ENCODE measurements around the gene SYN1.

Gene SYN1

GRCh38 chrX:47571215-47571614 is 48.4 kb downstream of the SYN1 start:
- FAIRE-seq = no peak

DNA sequence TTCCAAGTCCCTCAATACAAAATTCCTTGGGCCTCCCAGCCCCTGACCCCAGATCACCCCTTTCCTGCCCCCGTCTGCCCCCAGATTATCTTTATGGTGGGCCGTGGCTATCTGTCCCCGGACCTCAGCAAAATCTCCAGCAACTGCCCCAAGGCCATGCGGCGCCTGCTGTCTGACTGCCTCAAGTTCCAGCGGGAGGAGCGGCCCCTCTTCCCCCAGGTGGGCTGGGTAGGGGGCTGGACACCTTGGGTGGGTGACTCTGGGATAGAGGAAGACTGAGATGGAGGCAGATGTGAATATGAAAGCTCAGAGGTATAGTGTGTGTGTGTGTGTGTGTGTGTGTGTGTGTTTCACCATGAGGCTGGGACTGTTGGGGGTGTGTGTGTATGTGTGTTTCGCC is 48.9 kb downstream of the SYN1 start:
- no peak for FAIRE-seq

- FAIRE-seq = no peak
Observed at GRCh38 chrX:47568656-47569295, 50.9 kb downstream of the SYN1 start.

- FAIRE-seq = no peak
Observed at GRCh38 chrX:47566841-47567240, 52.8 kb downstream of the SYN1 start.

- FAIRE-seq = no peak
Observed at GRCh38 chrX:47564438-47565085, 55.1 kb downstream of the SYN1 start.

DNA sequence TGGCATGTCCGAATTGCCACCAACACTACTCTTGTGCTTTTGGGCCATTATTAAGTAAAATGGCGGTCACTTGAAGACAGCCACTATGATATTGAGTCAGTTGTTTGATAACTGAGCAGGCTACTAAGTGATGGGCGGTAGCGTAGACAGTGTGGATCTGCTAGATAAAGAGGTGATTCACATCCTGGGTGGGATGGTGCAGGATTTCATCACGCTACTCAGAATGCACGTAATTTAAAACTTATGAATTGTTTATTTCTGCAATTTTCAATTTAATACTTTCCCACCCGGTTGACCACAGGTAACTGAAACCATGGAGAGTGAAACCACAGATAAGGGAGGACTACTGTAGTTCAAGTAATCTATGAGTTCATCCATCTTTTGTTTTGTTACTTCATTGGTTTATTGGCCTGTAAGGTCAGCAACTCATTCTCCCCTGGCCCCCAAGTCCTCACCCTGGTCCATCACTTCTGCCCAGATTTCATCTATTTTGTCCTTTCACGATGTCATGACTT is 55.8 kb downstream of the SYN1 start:
- FAIRE-seq = no peak

GRCh38 chrX:47562615-47563243 is 56.9 kb downstream of the SYN1 start:
- FAIRE-seq = no peak

DNA sequence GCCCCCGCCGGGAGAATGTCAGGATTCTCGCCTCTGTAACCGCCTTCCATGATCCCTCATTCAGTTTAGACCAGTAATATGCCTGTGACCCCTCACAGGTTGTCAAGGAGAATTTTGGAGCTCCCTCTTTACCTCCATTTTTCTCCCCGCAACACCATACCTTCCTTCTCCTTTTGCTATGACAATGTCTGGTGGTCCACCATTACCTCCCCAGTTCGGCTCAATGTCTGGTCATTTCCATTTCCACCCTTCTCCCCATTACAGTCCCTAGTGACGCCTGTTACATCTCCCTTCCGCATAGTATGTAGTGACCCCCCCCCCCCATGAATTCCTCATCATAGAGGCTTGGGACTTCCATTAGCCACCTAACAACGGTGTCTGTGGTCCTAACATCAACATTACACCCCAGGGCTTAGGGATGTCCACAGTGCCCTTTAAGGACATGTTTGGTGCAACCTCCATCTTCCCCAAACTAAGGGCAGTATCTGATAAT is 58.0 kb downstream of the SYN1 start:
- no peak for FAIRE-seq

- FAIRE-seq = peak; percentile 95
Observed at GRCh38 chrX:47560934-47561658, 58.6 kb downstream of the SYN1 start, which contains the start of gene ARAF. Gene ARAF, plus strand, starts transcription at chrX:47561205. Its CDS starts 1,763 bp downstream, at chrX:47562968.

DNA sequence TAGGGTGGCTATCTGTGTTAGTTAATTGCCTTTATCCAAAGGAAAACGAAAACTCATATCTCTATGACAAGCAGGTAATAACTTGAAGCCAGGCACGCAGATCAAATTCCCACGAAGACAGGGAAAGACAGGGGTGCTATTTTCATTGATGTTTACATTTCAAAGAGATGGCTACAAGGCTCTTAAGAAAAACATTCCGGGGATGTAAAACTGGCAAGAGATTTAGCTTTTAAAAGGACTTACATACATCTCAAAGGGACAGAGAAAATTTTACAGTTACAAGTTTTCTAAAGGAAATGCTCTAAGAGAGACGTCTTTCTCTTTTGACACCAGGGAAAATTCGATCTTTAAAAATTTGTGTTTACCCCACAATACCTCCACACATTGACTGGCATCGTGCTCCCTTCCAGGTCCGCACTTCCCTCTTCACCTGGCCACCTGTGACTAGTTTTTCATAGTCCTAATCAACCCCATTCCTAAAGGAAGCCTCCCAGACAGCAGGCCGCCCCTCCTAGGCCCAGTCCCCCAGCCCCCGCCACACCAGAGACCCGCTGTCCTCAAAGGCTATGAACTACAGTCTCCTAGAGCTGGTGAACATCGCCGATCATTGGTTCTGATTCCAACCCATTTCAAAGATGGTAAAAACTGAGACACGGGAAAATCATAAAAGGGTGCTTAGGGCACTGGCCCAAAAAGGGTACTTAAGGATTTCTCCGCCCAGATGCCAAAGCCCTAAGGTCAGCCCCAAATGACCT is 59.3 kb downstream of the SYN1 start:
- peak; percentile 58 for FAIRE-seq

- peak; percentile 84 for FAIRE-seq
Observed at GRCh38 chrX:47558436-47558835, 61.2 kb downstream of the SYN1 start.

GRCh38 chrX:47556045-47556623 is 63.5 kb downstream of the SYN1 start:
- no peak for FAIRE-seq

DNA sequence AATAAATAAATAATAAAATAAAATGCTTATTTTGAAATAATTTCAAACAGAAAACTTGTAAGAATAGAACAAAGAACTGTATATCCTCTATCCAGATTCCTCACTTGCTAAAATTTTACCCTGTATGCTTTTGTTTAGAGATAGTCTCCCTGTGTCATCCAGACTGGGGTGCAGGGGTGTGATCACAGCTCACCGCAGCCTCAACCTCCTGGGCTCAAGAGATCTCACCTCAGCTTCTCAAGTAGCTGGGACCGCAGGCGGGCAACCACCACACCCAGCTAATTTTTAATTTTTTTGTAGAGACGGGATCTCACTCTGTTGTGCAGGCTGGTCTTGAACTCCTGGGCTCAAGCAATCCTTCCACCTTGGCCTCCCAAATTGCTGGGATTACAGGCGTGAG is 76.2 kb downstream of the SYN1 start:
- no peak for FAIRE-seq

GRCh38 chrX:47540754-47541538 is 78.7 kb downstream of the SYN1 start:
- peak; percentile 97 for FAIRE-seq

GRCh38 chrX:47539860-47540259 is 79.8 kb downstream of the SYN1 start:
- FAIRE-seq = no peak

GRCh38 chrX:47530049-47530448 is 89.6 kb downstream of the SYN1 start:
- FAIRE-seq = no peak

- no peak for FAIRE-seq
Observed at GRCh38 chrX:47529548-47529947, 90.1 kb downstream of the SYN1 start.

- FAIRE-seq = no peak
Observed at GRCh38 chrX:47523713-47524166, 95.9 kb downstream of the SYN1 start.

DNA sequence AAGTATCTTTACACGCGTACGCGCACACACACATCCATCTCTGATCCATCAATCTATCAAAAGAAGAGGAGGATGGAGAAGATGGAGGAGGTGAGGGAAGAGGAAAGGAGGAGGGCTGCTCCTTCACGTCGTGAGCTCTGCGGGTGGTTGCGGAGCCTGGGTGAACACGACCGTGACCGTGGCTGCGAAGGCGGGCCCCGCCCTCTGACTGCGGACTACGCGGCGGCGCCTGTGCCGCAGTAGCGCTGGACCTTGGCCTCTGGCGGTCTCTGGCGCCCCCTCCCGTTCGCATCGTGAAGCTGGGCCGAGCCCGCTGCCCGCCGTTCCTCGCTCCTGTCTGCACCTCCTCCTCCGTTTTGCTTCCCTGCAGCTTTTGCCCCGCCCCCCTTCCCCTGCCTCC is 96.4 kb downstream of the SYN1 start:
- FAIRE-seq = no peak

Data from islet of Langerhans (tissue), 1 donor.